OCI-LY7 (cell line): ENCODE results near the gene ZBTB48. TPM values are rescaled to one million over a fixed set of nuclear protein-coding genes. Genes with fewer than 3 reads are reported as not detected.

Source experiments
- BruUV-seq: library from RNA; stranded (reverse); fragments of 400-500 nt; replicated peaks from 2 replicates; lab custom pipeline; 2021; lab: Mats Ljungman, UMichigan
- CTCF ChIA-PET: fragments of 300-600 bp; sonication (Branson Sonifier 250); formaldehyde crosslinking; loops from one replicate; lab custom pipeline; 2022; ENCODE audit warnings: antibody characterized with exemption; ENCODE audit not compliant: unreplicated experiment; lab: Charles Lee
- POLR2A ChIA-PET: fragments of 300-600 bp; sonication (Branson Sonifier 250); formaldehyde crosslinking; loops from one replicate; lab custom pipeline; 2022; ENCODE audit warnings: antibody characterized with exemption; lab: Charles Lee
- DNase-seq: peaks from one replicate; pipeline ENCODE4 v3.0.0-alpha.2; 2015; ENCODE audit warnings: low spot score
- H2AFZ ChIP-seq: fragments of 200-600 bp; sonication (generic), shearing (Covaris generic); 2 replicates; pipeline ENCODE4 v1.6.1; 2014; ENCODE audit warnings: mild to moderate bottlenecking, antibody characterized with exemption, low read length, moderate library complexity
- H3K27ac ChIP-seq: fragments of 200-600 bp; sonication (generic); 2 replicates; pipeline ENCODE4 v1.5.1; 2014; ENCODE audit warnings: mixed run types, low read depth, mild to moderate bottlenecking, moderate library complexity, low read length, inconsistent platforms; ENCODE audit not compliant: poor library complexity, severe bottlenecking
- H3K36me3 ChIP-seq: fragments of 200-600 bp; sonication (generic); 2 replicates; pipeline ENCODE4 v1.6.1; 2014; ENCODE audit warnings: mild to moderate bottlenecking, antibody characterized with exemption, low read length, moderate library complexity, mixed read lengths; ENCODE audit not compliant: insufficient read depth
- H3K4me1 ChIP-seq: fragments of 200-600 bp; sonication (generic); 2 replicates; pipeline ENCODE4 v1.5.1; 2014; ENCODE audit warnings: mild to moderate bottlenecking, low read length; ENCODE audit not compliant: insufficient read depth, poor library complexity, severe bottlenecking
- H3K4me2 ChIP-seq: fragments of 200-600 bp; sonication (generic); 2 replicates; pipeline ENCODE4 v1.6.1; 2014; ENCODE audit warnings: mild to moderate bottlenecking, low read length
- H3K4me3 ChIP-seq: fragments of 200-600 bp; sonication (generic); 2 replicates; pipeline ENCODE4 v1.5.1; 2014; ENCODE audit warnings: mild to moderate bottlenecking, low read depth, low read length; ENCODE audit not compliant: poor library complexity, severe bottlenecking
- H3K79me2 ChIP-seq: fragments of 200-600 bp; sonication (generic); 2 replicates; pipeline ENCODE4 v1.6.1; 2016; ENCODE audit warnings: low read depth, mild to moderate bottlenecking, low read length, moderate library complexity, mixed read lengths; ENCODE audit not compliant: insufficient read depth
- H3K9me2 ChIP-seq: fragments of 200-600 bp; sonication (generic); 2 replicates; pipeline ENCODE4 v1.6.1; 2016; ENCODE audit warnings: mild to moderate bottlenecking, low read length, mixed read lengths; ENCODE audit not compliant: insufficient read depth
- H3K9me3 ChIP-seq: fragments of 200-600 bp; sonication (generic); 2 replicates; pipeline ENCODE4 v1.6.1; 2014; ENCODE audit warnings: mild to moderate bottlenecking, mixed run types, low read length, mixed read lengths
- H4K20me1 ChIP-seq: fragments of 200-600 bp; sonication (generic); 2 replicates; pipeline ENCODE4 v1.6.1; 2014; ENCODE audit warnings: mild to moderate bottlenecking, antibody characterized with exemption, low read length, moderate library complexity, mixed read lengths; ENCODE audit not compliant: insufficient read depth
- CTCF ChIP-seq: fragments of 200-600 bp; sonication (generic); conservative IDR thresholded peaks from 2 replicates; pipeline ENCODE4 v1.5.1; 2014; ENCODE audit warnings: mild to moderate bottlenecking, antibody characterized with exemption, low read length, moderate library complexity, mixed read lengths
- EZH2phosphoT487 ChIP-seq: fragments of 200-600 bp; sonication (generic); IDR thresholded peaks from 2 replicates; pipeline ENCODE4 v1.6.1; 2018; ENCODE audit warnings: low read depth, borderline replicate concordance, mild to moderate bottlenecking, mixed run types, antibody characterized with exemption, low read length, moderate library complexity, mixed read lengths
- intact Hi-C: fragments of 100-400 bp; cut with micrococcal nuclease; formaldehyde crosslinking; loops from one replicate; pipeline ENCODE4 v1.10.0; 2022; ENCODE audit not compliant: unreplicated experiment
- total RNA-seq, 2 experiments: library from RNA; depleted of rRNA in 1 of 2; stranded (reverse); fragments of >200 nt in 1 of 2; shearing (Covaris generic) in 1 of 2; gene quantifications; 2 replicates each; pipeline ENCODE4 v1.2.3, GENCODE V29; 2014 to 2022

ZBTB48 gene
- total RNA-seq, 2 experiments from 2014 or later = 41.9 to 51.3 TPM

DNA sequence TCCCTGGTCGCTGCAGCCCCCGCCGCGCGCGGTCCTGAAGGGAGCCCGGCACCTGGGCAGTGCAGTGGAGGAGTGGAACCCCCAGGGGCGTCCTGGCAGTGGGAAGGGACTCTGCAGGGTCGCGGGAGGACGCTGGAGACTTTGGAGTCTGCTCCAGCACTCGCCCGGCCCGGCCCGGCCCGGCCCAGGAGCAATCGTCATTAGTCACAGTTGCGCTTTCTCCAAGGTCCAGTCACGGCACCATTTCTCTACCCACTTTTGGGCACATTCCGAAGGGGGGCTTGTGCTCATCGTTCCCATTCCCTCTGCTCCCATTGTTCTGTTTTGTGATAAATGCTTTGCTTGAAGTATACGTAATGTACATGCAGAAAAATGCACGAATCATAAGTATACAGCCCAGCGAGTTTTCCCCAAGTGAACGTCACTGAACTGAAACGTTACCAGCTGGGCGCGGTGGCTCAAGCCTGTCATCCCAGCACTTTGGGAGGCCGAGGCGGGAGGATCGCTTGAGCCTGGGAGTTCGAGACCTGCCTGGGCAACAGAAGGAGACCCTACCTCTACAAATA lies 45.9 kb downstream of the ZBTB48 start:
- Histone ChIP-seq H3K36me3 (peaks cover 55% of the 10 kb centered on the region), H3K4me2 (peak overlapping the region; percentile 99), H3K4me3 (peak overlapping the region; percentile 94), H3K4me1 (peaks cover 24% of the 10 kb centered on the region), H3K9me2 (no peaks in the 10 kb centered on the region), H4K20me1 (no peaks in the 10 kb centered on the region), H3K27ac (peak overlapping the region; percentile 29), H3K79me2 (peaks cover 9% of the 10 kb centered on the region; the same call in 1 of the 2 replicates), H3K9me3 (no peaks in the 10 kb centered on the region), H2AFZ (peak overlapping the region; percentile 45; the same call in 1 of the 2 replicates)
- CTCF ChIA-PET = interaction anchor here (0.6 kb wide), 1 partner anchor 46 kb away, joined by 3 read pairs; the partner anchor contains the start of gene ZBTB48
- intact Hi-C loops = loop anchor here (5.0 kb wide), 2 partner anchors 73 to 133 kb away; partner anchors contain the start of genes NOL9 and PLEKHG5
- peak; percentile 23 for DNase-seq
- no TSS peak for BruUV-seq
- POLR2A ChIA-PET = interaction anchor here (0.9 to 1.6 kb wide), 2 partner anchors 9 to 46 kb away, joined by 3 read pairs; partner anchors contain the start of gene ZBTB48
- TF ChIP-seq CTCF (no peak), EZH2phosphoT487 (no peak)

DNA sequence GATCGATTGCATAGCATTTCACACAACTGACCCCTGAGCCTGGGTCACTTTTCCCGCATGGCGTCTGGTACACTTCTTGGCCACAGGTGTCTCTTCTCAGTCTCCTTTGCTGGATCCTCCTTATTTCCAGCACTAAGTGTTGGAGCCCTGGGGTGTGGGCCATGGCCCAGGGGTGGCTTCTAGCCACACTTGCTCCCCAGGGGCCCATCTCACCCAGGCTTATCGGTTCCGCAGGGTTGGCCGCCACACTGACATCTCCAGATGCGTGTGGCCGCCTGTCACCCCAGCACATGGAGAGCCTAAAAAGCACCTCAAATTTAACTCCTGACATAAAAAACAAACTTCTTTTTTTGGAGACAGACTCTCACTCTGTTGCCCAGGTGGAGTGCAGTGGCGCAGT lies 47.2 kb downstream of the ZBTB48 start:
- CTCF ChIA-PET = no interaction called here
- no TSS peak for BruUV-seq
- H3K4me1 ChIP-seq = peaks cover 24% of the 10 kb centered on the region

More for the DNA sequence above, 47.2 kb downstream of the ZBTB48 start:
- DNase-seq = no peak
- Histone ChIP-seq H3K4me2 (no peak overlapping the region), H4K20me1 (no peaks in the 10 kb centered on the region), H3K9me2 (no peaks in the 10 kb centered on the region), H3K36me3 (peaks cover 42% of the 10 kb centered on the region), H3K4me3 (no peak overlapping the region), H3K27ac (no peak overlapping the region), H2AFZ (no peak overlapping the region), H3K79me2 (peaks cover 9% of the 10 kb centered on the region; the same call in 1 of the 2 replicates), H3K9me3 (no peaks in the 10 kb centered on the region)
- TF ChIP-seq EZH2phosphoT487 (no peak), CTCF (no peak)
- intact Hi-C loops = loop anchor here (5.0 kb wide), 2 partner anchors 75 to 135 kb away; partner anchors contain the start of genes NOL9 and PLEKHG5
- POLR2A ChIA-PET = no interaction called here
